Panc1 (cell line): Measurements from ENCODE around the gene ICA1. TPM values are rescaled to one million over a fixed set of nuclear protein-coding genes. Genes with fewer than 3 reads are reported as not detected.

Experiments
- ATAC-seq: fragments of 200-7000 bp; cut with Tn5 transposase; 2 replicates; pipeline ENCODE4 v1.9.1; 2020; ENCODE audit warnings: mild to moderate bottlenecking, moderate library complexity
- BruUV-seq: library from RNA; stranded (reverse); fragments of 400-500 nt; replicated peaks from 2 replicates; lab custom pipeline; 2021; lab: Mats Ljungman, UMichigan
- CTCF ChIA-PET: fragments of 300-600 bp; sonication (Branson Sonifier 250); formaldehyde crosslinking; loops from one replicate; lab custom pipeline; 2022; ENCODE audit warnings: antibody characterized with exemption; lab: Charles Lee
- POLR2A ChIA-PET: fragments of 300-600 bp; sonication (Branson Sonifier 250); formaldehyde crosslinking; loops from one replicate; lab custom pipeline; 2022; ENCODE audit warnings: antibody characterized with exemption; lab: Charles Lee
- DNase-seq: peaks from one replicate; pipeline ENCODE4 v3.0.0-alpha.2; 2010; ENCODE audit warnings: low read depth, low spot score
- H3K27ac ChIP-seq: 2 replicates; pipeline ENCODE4 v1.5.1; 2011; ENCODE audit warnings: mild to moderate bottlenecking, low read length, inconsistent platforms
- H3K27me3 ChIP-seq: fragments of 200-500 bp; sonication (Bioruptor generic); 2 replicates; pipeline ENCODE4 v1.6.0; 2014; ENCODE audit warnings: low read length, inconsistent platforms; ENCODE audit not compliant: control insufficient read depth, insufficient read depth
- H3K36me3 ChIP-seq: fragments of 200-500 bp; sonication (Bioruptor generic); 2 replicates; pipeline ENCODE4 v1.5.1; 2014; ENCODE audit warnings: inconsistent platforms, mild to moderate bottlenecking, low read length, moderate library complexity; ENCODE audit not compliant: control insufficient read depth, insufficient read depth
- H3K4me1 ChIP-seq: 2 replicates; pipeline ENCODE4 v1.5.1; 2011; ENCODE audit warnings: inconsistent platforms, mild to moderate bottlenecking, low read length, moderate library complexity; ENCODE audit not compliant: control insufficient read depth, insufficient read depth
- H3K4me3 ChIP-seq, 2 experiments: 2 replicates each; pipeline ENCODE4 v1.5.1; 2011 to 2012; ENCODE audit warnings: low read depth in 2 of 2, low read length in 2 of 2, mild to moderate bottlenecking in 2 of 2, inconsistent platforms in 1 of 2, moderate library complexity in 1 of 2
- H3K9me3 ChIP-seq: fragments of 200-500 bp; sonication (Bioruptor generic); 2 replicates; pipeline ENCODE4 v1.5.1; 2014; ENCODE audit warnings: low read depth, mild to moderate bottlenecking, inconsistent platforms, low read length, moderate library complexity; ENCODE audit not compliant: control insufficient read depth, insufficient read depth
- CTCF ChIP-seq: fragments of 450-650 bp; IDR thresholded peaks from 2 replicates; pipeline ENCODE4 v1.5.1; 2017; ENCODE audit warnings: mild to moderate bottlenecking
- POLR2AphosphoS5 ChIP-seq: IDR thresholded peaks from 2 replicates; pipeline ENCODE4 v1.6.1; 2012; ENCODE audit warnings: mild to moderate bottlenecking, low read depth, low read length, moderate library complexity
- REST ChIP-seq, 2 experiments: IDR thresholded peaks; 2 replicates each; pipeline ENCODE4 v1.6.1; 2011 to 2012; ENCODE audit warnings: low read depth in 2 of 2, control low read depth in 1 of 2, low read length in 1 of 2, mild to moderate bottlenecking in 1 of 2, moderate library complexity in 1 of 2; ENCODE audit not compliant: insufficient read depth in 1 of 2
- SIN3A ChIP-seq: IDR thresholded peaks from 2 replicates; pipeline ENCODE4 v1.6.1; 2012; ENCODE audit warnings: low read depth, mild to moderate bottlenecking, low read length, moderate library complexity, borderline replicate concordance; ENCODE audit not compliant: insufficient read depth
- TCF7L2 ChIP-seq: IDR thresholded peaks from 2 replicates; pipeline ENCODE4 v1.6.1; 2011; ENCODE audit warnings: mild to moderate bottlenecking, low read depth, low read length, inconsistent platforms
- in situ Hi-C: cut with HindIII; loops from 2 replicates; pipeline ENCODE4 v1.10.0; 2016; ENCODE audit warnings: low sequenced_read_pairs, low pct_unique_long_range_greater_than_20kb
- intact Hi-C: fragments of 100-400 bp; cut with micrococcal nuclease; formaldehyde crosslinking; loops from one replicate; pipeline ENCODE4 v1.10.0; 2022; ENCODE audit not compliant: unreplicated experiment
- total RNA-seq: library from RNA; stranded (reverse); gene quantifications from one replicate; pipeline ENCODE4 v1.2.1, GENCODE V29; 2021; ENCODE audit not compliant: unreplicated experiment

The ICA1 gene
- total RNA-seq, 1 experiment from 2014 or later: 1.1 TPM

- no peaks in the 10 kb centered on the region for H3K9me3 ChIP-seq
- H3K4me1 ChIP-seq: no peaks in the 10 kb centered on the region
- intact Hi-C loops (no loop called here), in situ Hi-C loops (no loop called here)
- H3K27ac ChIP-seq: no peak overlapping the region
- no peak overlapping the region for H3K4me3 ChIP-seq
- no peaks in the 10 kb centered on the region for H3K36me3 ChIP-seq
- ATAC-seq (no peak), DNase-seq (no peak)
- TF ChIP-seq REST (IDR thresholded peaks at IDR 0.05; ENCODE audit: insufficient read depth in 1 of 2, low read depth in 2 of 2, low read length in 1 of 2) (no peak), TCF7L2 (no peak), POLR2AphosphoS5 (no peak), CTCF (no peak), SIN3A (no peak)
- CTCF ChIA-PET: no interaction called here
- peaks cover 12% of the 10 kb centered on the region for H3K27me3 ChIP-seq
- BruUV-seq: no TSS peak
- POLR2A ChIA-PET: no interaction called here
Measured at GRCh38 chr7:8200316-8200715, 61.7 kb downstream of the ICA1 start.

- ATAC-seq: no peak
- Histone ChIP-seq H3K9me3 (no peaks in the 10 kb centered on the region), H3K36me3 (no peaks in the 10 kb centered on the region), H3K27ac (no peak overlapping the region), H3K4me1 (no peaks in the 10 kb centered on the region), H3K4me3 (no peak overlapping the region), H3K27me3 (peaks cover 6% of the 10 kb centered on the region; the same call in 1 of the 2 replicates)
- no peak for DNase-seq
- in situ Hi-C loops: no loop called here
- CTCF ChIA-PET: no interaction called here
- POLR2A ChIA-PET: interaction anchor here (0.7 kb wide), 1 partner anchor 94 kb away, joined by 3 read pairs; no protein-coding TSS in a partner anchor
- intact Hi-C loops: no loop called here
- no TSS peak for BruUV-seq
- TF ChIP-seq POLR2AphosphoS5 (no peak), TCF7L2 (no peak), REST (IDR thresholded peaks at IDR 0.05; ENCODE audit: insufficient read depth in 1 of 2, low read depth in 2 of 2, low read length in 1 of 2) (no peak)
Measured at GRCh38 chr7:8197994-8198698, 63.8 kb downstream of the ICA1 start.
